GM18861 (cell line): ENCODE data around the gene CABP2.
"Not testable (repeated sequence)": the region's sequence is repeated elsewhere in the genome, so short reads cannot be mapped to it uniquely, and the experiment has no call there.

Source experiments
- ATAC-seq: cut with Tn5 transposase; IDR thresholded peaks from one replicate; pipeline ENCODE4 v1.9.1; 2021; ENCODE audit not compliant: unreplicated experiment

The CABP2 gene

DNA sequence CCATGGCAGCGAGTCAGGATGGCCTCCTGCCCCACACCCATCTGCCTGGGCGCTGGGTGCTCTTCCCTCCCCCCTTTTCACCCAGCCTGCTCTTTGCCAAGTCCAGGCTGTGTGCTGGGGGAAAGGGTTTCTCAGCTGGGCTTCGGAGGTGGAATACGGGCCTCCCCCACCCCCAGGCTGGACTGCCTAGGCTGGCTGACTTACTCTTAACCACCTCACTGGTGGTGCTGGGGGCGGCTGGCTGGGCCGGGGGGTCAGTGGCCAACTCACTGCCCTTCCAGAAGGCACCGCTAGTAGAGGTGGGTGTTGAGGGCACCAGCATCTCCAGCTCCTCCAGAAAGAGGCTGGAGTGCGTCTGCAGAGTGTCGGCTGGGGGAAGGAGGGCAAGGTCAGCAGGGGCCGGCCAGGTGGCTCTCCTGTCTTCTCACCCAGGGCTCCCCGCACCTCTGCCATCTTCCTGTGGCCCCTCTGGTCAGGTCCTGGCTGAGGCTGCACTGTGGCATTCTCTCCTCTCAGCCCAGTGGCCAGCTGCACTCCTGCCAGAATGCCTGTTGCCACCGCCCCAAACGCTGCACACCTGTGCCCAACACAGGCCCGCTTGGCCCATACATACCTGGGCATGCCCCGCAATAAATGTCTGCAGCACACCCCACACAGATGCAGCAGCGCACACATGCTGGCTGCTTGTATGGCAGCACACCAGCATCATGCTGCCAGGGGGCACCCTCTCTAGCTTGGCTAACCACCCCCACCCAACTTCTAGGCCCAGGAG is 27.8 kb downstream of the CABP2 start:
- no peak for ATAC-seq

DNA sequence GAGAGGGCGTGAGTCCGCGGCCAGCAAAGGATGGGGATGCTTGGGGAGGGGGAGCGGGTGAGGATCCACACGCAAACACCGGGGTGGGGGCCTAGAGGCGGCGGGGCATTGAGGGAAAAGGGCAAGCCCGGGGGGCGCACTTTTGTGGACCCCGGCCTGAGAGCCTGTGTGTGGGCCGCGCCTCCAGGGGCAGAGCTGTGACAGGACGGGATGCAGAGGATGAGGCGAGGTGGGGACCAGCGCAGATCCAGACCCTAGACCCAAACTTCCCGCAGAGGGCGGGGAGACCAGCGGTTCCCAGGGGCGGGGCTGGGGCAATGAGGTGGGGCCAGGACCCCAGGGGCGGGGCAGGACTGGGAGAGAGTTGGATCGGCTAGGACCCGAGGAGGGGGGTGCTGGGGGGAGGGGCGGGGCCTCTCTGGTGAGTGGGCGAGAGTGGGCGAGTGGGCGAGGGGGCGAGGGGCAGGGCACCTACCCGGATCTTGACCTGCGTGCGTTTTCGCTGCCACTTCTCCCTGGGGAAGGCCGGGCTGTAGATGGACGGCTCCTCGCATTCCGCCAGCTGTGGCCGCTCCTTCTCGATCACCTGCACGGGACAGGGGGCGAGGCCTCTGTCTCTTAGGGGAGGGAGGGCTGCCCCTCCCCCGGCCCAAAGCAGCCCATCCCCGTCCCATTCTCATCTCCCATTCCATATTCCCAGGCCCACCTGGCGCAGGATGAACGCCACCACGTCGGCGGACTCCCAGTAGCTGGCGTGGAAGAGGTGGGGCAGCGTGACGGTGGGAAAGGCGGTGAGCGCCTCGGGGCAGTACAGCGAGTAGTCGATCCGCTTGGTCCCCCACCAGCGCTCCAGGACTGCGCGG is 28.6 kb downstream of the CABP2 start:
- no peak for ATAC-seq

DNA sequence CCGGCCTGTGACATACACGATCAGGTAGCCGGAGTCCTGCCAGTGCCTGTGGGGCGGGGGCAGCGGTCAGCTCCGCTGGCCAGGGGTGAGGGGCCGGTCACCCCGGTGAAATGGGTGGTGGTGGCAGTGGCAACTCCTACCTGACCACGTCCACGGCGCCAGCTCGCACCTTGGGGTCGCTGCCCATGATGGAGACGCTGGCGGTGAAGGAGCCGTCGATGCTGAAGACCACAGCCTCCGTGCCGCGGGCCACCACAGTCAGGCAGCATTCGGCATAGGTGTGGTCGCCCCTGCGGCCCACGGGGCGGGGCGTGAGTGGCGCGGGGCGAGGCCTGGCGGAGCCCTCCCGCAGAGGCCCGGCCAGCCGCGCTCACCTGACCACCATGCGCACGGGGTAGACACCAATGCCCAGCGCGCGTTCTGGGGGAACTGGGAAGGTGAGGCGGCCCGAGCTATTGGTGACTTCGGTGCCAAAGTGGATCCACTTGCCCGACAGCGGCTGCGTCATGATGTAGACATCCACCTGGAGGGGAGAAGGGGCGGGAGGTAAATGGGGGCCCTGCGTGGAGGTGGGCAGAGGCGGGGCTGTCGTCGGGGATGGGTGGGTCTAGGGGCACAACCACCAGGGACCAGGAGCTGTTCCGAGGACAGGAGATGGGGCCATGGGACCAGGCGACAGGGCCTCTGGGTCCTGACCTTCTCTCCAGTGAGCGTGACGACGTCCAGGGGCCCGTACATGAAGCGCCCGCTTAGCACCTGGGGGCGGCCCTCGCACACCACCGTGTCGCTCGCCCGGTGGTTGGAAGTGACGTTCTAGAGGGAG is 29.5 kb downstream of the CABP2 start:
- no peak for ATAC-seq

DNA sequence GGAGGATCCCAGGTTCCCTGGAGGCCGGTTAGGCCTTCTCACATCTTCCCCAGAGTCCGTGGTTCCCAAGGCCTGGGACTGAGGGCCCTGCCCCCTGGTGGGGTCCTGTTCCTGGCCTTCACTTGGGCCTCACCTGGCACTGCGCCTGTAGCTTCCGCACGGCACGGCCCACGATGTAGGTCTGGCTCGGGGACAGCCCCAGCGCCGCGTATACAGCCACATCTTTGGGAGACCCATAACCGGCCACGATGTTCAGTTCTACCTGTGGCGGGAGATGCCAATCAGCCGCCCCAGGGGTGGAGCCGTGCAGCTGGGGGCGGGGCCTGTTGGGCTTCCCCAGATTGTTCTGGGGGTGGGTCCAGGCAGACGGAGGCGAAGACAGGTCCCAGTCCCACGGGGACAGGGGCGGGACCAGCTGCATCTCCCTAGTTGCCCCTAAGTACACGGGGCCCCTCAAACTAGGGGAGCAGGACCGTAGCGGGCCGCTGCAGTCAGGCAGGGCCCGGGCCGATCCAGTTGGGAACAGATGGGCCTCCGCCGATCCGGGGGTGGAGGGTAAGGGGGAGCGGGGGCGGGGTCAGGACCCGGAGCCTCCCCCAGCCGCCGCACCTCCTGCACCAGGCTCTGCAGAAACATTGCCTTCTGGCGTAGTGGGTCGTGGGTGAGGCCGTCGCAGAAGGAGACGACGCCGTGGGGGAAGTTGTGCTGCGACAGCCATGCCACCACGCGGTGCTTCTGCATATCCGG is 30.3 kb downstream of the CABP2 start:
- no peak for ATAC-seq

DNA sequence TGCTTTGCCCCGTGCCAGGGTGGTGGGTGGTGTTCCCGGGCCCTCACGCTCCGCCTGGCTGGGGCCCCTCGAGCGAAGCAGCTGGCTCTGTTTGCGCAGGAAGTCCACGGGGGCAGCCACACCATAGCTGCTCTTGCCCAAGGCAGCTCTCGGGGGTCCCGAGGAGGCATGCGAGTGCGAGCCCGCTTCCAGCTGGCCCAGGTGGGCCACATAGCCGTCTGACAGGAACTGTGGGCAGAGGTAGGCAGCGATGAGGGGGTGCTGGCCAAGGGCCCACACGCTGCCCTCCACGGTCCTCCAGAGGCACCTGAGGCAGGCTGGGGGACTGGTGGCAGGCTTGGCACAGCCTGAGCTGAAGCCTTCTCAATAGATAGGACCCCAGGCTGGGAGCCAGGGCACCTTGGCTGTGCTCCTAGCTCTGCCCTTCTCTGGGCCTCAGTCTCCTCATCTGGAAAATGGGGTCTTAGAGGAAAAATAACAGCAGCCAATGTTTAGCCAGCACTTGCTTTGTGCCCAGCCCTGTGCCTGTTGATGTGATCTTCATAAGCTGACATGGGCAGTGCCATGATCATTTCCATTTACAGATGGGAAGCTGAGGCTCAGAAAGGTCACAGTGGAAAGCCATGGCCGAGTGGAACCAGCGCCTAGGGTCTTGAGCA is 31.0 kb downstream of the CABP2 start:
- no peak for ATAC-seq

DNA sequence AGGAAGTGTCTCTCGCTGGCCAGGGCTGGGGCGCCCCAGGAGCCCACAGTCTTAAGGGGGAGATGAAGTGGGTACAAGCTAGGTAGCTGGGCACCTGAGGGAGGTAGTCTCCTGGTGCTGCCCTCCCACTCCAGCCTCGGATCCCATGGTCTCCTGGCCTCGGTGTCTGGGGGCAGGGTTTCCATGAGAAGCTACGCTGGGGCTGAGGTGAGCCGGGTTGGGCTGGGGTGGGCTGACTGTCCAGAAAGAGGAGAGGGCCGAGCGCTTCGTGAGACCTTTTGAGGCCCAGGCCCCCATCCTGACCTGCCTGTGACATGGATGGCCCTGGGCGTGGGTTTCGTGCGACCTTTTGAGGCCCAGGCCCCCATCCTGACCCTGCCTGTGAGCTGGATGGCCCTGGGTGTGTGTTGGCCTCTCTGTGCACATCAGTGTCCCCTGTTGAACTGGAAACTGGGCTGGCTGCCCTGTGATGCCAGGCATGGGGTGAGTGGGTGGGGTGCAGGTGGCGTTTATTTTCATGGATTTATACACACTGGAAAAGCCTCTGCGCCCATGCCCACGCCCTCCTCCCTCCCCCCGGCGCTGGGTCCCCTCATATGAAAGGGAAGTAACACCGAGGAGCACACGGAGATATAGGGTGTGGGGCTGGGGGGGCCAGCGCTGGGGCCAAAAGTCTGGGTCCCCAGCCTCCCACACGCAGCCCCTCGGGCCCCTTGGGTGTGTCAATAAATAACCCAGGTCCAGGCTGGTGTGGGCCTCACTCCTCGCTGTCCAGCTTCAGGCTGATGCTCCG is 31.8 kb downstream of the CABP2 start:
- no peak for ATAC-seq

GRCh38 chr11:67490727-67491065 is 32.5 kb downstream of the CABP2 start:
- ATAC-seq, result no peak

GRCh38 chr11:67489885-67490726 is 33.1 kb downstream of the CABP2 start:
- no peak for ATAC-seq

GRCh38 chr11:67489203-67489884 is 33.9 kb downstream of the CABP2 start:
- no peak for ATAC-seq

- ATAC-seq, result peak; percentile 26
Observed at GRCh38 chr11:67486481-67487195, 36.6 kb downstream of the CABP2 start.

DNA sequence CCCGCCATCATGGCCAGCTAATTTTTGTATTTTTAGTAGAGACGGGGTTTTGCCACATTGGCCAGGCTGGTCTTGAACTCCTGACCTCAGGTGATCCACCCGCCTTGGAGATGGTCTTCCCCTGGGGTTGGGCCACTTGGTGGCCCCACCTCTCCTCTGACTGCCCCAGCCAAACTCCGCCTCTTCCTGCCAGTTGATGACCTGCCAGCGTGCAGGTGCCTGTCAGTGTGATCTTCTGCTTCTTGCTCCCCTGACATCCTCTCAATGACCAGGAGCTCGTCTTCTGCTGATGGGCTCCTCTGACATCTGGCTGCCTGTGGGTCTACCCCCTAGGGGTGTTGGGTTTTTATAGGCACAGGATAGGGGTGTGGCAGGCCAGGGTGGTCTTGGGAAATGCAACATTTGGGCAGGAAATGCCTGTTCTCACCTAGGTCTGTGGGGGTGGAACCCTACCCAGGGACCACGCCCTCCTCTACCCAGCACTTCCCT is 37.3 kb downstream of the CABP2 start:
- not testable (repeated sequence) for ATAC-seq

- ATAC-seq, result no peak
Observed at GRCh38 chr11:67484847-67485311, 38.4 kb downstream of the CABP2 start.

GRCh38 chr11:67483831-67484665 is 39.2 kb downstream of the CABP2 start:
- ATAC-seq, result no peak

DNA sequence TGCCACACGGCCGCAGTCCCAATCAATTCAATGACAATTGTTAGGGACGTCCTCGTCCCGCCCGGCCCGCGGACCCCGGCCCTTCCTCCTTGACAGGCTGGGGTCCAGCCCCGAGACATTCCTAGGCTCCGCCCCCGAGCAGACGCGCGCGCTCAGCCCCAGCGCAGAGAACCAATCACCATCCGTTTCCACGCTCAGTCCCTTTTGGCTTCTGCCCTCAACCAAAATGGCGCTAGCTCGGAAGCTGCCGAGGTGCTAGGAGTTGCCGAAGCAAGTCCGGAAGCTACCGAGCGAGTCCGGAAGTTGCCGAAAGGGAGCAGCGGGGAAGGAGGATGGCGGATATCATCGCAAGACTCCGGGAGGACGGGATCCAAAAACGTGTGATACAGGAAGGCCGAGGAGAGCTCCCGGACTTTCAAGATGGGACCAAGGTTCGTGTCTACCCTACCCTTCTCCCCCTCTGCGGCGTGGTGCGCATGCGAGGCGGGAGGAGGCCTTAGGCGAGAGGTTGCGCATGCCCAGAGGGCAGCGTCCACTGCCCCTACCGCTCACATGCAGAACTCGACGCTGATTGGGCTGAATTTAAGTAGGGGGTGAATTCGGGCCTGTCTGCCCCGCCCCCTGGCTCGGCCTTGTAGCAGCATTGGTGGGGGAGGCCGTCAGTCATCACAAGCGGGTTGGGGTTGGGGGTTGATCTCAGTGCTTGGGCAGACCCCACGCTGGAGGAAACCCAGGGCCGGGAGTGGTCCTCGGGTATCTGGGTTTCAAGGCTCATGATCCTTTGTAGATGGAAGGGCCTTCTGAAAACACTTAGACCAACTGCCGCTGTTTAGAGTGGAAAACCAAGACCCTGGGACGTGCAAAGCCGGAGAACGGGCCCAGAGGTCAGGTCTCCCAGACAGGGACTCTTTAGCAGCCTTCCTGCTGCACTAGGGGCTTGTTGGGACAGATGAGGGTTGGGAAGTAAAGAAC is 40.1 kb downstream of the CABP2 start, which contains the start of gene AIP:
Gene AIP (plus strand): TSS at position 200 of the 972 bp plus-strand sequence. CDS start 133 bp downstream, at position 333.
- peak; percentile 56 for ATAC-seq
